HG03521 (cell line): ENCODE measurements around the gene HIGD1C.
"Not testable (repeated sequence)": the region's sequence is repeated elsewhere in the genome, so short reads cannot be mapped to it uniquely, and the experiment has no call there.

Source experiments
- ATAC-seq: cut with Tn5 transposase; IDR thresholded peaks from one replicate; pipeline ENCODE4 v1.9.1; 2021; ENCODE audit warnings: mild to moderate bottlenecking, moderate library complexity; ENCODE audit not compliant: unreplicated experiment

The HIGD1C gene

GRCh38 chr12:50933459-50934124, 18.8 kb upstream of the HIGD1C start:
- no peak for ATAC-seq

- no peak for ATAC-seq
Observed at GRCh38 chr12:50934371-50934851, 17.9 kb upstream of the HIGD1C start.

- ATAC-seq: no peak
Observed at GRCh38 chr12:50934981-50935807, 17.1 kb upstream of the HIGD1C start.

GRCh38 chr12:50936821-50937530, 15.4 kb upstream of the HIGD1C start:
- no peak for ATAC-seq

GRCh38 chr12:50937653-50938052, 14.7 kb upstream of the HIGD1C start:
- no peak for ATAC-seq

GRCh38 chr12:50947933-50948626, 4.3 kb upstream of the HIGD1C start:
- no peak for ATAC-seq

- ATAC-seq: no peak
Observed at GRCh38 chr12:50948798-50949197, 3.5 kb upstream of the HIGD1C start.

- no peak for ATAC-seq
Observed at GRCh38 chr12:50949801-50950302, 2.5 kb upstream of the HIGD1C start.

- ATAC-seq: no peak
Observed at GRCh38 chr12:50951112-50951511, 1.2 kb upstream of the HIGD1C start.

- no peak for ATAC-seq
Observed at GRCh38 chr12:50953047-50953446, 703 bp downstream of the HIGD1C start.

- not testable (repeated sequence) for ATAC-seq
Observed at GRCh38 chr12:50954789-50955188, 2.4 kb downstream of the HIGD1C start.

- no peak for ATAC-seq
Observed at GRCh38 chr12:50955288-50955687, 2.9 kb downstream of the HIGD1C start.

- no peak for ATAC-seq
Observed at GRCh38 chr12:50955697-50956096, 3.4 kb downstream of the HIGD1C start.

GRCh38 chr12:50960130-50960529, 7.8 kb downstream of the HIGD1C start:
- ATAC-seq: no peak

- no peak for ATAC-seq
Observed at GRCh38 chr12:50961708-50962107, 9.4 kb downstream of the HIGD1C start.

GRCh38 chr12:50964432-50964831, 12.1 kb downstream of the HIGD1C start:
- ATAC-seq: no peak

GRCh38 chr12:50971946-50972345, 19.6 kb downstream of the HIGD1C start:
- no peak for ATAC-seq

- ATAC-seq: no peak
Observed at GRCh38 chr12:50979369-50980052, 27.2 kb downstream of the HIGD1C start.

GRCh38 chr12:50980545-50980944, 28.2 kb downstream of the HIGD1C start:
- ATAC-seq: no peak
